NCI-H1436 (cell line): ENCODE results near the gene IGFALS.

ENCODE experiments used
- DNase-seq: peaks from one replicate; lab custom pipeline; 2025; lab: John Stamatoyannopoulos, UW

The IGFALS gene

GRCh38 chr16:1776991-1777374 is 16.5 kb downstream of the IGFALS start:
- no peak for DNase-seq

DNA sequence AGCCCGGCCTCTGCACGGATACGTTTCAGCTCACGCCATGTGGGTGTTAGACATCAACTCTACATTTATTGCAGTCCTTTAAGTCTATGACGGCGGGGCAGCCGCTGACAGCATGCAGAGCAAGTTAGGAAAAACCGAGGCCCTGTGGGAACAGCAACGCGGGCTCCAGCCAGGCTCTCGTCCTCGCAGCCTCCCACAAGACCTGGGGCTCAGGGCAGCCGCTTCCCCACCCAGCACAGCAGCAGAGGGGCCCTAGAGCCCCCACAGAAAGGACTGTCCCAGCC is 16.9 kb downstream of the IGFALS start:
- DNase-seq, result no peak

- no peak for DNase-seq
These were observed 17.4 kb downstream of the IGFALS start for GRCh38 chr16:1775846-1776671.

GRCh38 chr16:1775006-1775845 is 18.3 kb downstream of the IGFALS start:
- DNase-seq, result no peak

DNA sequence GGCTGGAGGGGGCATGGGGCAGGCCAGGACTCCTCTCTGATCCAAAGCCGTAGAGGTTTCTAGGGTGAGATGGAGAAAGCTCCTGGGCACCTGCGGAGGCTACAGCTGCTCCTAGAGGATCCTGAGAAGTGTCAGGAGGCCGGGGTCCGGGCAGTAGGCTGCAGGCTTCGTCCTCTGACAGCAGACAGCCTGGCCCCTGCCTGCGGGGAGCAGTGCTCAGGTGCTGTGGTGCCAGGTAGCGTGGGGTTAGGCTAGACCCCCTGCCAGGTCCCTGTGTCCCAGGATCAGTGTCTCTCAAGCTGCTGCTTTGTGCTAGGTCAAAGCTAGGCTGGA is 19.1 kb downstream of the IGFALS start:
- DNase-seq, result no peak

DNA sequence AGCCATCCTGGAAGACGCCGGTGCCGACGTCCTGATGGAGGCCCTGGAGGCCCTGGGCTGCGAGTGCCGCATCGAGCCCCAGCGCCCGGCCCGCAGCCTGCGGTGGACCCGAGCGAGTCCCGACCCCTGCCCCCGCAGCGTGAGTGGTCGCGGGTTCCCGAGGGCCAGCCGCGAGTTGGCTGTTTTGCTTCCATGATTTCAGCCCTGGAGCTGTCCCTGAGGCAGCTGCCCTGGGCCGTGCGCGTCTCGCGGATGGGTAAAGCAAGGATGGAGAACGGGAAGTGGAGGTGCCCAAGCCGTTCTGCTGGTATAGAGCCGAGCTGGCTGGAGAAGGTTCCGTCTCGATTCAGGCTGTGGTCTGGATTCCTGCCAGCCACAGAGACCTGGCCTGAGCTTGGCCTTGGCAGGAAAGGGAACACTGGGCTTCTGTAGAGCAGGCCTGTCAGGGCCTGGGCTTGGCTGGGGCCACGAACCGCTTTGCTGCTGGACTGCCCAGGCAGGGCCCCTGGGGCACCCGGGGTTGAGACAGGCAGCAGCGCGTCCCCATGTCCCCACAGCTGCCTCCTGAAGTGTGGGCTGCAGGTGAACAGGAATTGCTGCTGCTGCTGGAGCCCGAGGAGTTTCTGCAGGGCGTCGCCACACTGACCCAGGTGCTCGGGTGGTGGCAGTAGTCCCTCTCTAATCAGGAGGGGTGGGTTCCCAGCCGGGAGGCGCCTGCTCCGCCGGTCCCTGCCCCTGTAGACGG is 19.6 kb downstream of the IGFALS start:
- DNase-seq, result no peak

DNA sequence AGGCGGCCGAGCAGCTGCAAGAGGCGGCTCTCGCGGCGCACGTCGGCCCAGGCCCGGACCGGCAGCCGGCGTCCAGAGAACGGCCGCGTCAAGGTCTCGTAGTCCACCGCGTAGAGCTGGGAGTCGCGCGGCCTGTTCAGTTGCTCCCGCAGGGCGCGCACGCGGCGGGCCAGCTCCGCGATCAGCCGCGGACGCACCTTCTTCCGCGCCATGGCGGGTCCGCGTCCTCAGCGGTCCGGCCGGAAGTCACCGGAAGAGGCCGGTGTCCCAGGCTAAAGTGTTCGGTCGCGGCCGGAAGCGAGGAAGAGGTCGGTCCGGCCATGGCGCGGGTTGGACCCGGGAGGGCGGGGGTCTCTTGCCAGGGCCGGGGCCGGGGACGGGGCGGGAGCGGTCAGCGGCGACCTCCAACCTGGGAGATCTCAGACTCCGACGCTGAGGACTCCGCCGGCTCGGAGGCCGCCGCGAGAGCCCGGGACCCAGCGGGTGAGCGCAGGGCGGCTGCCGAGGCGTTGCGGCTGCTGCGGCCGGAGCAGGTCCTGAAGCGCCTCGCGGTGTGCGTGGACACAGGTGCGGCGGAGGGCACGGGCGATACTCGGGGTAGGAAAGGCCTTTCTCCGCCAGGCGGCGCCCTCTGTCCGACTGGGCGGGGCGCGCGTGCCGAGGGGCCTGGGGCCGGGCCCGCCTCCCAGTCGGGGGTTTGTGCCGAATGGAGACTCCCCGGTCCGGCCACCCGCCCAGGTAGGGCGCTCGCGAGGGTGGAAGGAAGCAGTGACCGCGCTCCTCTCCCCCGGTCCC is 20.4 kb downstream of the IGFALS start, which contains the start of gene MRPS34:
Gene MRPS34 (minus strand): TSS at position 227 of the 795 bp plus-strand sequence. CDS start 15 bp downstream, at position 212.
- peak; percentile 79 for DNase-seq

DNA sequence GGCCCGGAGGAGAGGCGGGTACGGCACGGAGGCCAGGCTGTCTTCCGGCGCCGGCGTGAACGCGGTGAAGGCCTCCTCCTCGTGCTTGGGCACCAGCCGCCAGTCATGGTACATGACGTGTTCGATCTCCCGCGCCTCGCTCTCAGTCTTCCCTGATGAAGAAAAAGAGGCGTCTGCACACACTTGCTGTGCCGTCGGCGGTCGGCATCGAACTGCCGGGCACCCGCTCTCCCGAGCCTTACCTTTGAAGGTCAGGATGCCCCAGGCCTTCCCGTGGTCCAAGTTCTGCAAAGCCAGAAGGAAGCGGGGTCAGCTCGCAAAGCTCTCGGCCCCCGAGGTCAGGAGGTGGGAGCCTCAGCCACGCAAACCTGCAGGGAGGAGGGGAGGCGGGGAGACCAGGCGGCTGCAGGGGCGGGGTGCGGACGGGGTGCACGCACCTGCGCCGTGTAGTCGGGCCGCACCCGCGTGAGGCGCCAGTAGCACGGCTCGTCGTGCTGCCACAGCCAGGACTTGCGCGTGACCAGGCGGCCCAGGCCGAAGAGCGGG is 21.1 kb downstream of the IGFALS start, which contains the start of gene EME2:
Gene EME2 (plus strand): TSS at position 449 of the 546 bp plus-strand sequence. CDS start 418 bp downstream, outside the sequence.
- DNase-seq, result no peak

DNA sequence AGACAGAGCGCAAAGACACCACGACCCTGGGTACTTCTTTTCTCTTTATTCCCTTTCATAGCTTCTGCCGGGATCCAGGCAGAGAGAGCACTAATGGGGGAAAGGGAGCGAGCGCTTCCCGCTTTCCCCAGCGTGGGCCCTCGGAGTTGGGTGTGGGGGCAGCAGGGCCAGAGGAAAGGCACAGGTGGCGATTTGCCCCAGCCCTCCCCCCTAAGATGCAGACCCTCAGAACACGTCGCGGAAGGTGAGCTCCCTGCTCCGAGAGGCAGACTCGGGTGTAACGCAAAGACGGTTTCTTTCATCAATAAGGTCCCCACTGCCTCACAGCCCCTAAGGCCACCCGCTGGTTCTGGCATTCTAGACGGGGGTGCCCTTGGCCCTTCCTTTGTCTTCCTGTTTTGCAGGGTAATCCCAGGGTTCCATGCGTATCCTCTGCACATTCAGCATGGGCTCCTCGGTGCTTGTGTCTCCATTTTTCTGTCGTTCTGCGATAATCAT is 21.6 kb downstream of the IGFALS start:
- no peak for DNase-seq

DNA sequence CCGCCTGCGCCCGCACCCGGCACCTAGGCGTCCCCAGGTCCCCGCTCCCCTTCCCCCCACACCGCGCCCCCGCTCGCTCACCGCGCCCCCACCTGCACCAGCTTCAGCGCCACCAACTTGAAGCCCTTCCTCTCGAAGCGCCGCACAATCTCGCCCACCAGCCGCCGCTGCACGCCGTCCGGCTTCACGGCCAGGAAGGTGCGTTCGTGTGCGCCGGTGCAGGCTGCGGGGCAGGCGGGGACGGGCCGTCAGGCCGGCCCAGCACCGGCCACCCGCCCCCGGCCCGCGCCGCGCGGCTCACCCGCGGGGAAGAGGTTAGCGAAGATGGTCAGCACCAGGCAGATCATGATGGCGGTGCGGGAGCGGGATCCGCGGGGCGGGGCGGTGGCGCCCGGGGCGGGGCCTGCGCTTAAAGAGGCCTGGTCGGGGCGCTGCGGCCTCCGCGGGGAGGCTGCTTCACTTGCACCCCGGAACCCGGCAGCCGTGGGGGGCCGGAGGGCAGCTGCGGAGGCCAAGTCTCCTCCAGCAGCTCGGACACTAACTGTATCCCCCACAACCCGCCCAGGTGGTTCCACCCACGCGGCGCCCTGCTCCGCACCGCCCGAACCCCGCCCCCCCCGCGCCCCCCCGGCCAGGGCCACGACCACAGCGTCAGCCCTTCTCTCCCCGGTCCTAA is 22.2 kb downstream of the IGFALS start, which contains the start of gene NME3:
Gene NME3 (minus strand): TSS at position 356 of the 676 bp plus-strand sequence. CDS start 9 bp downstream, at position 347.
- no peak for DNase-seq

DNA sequence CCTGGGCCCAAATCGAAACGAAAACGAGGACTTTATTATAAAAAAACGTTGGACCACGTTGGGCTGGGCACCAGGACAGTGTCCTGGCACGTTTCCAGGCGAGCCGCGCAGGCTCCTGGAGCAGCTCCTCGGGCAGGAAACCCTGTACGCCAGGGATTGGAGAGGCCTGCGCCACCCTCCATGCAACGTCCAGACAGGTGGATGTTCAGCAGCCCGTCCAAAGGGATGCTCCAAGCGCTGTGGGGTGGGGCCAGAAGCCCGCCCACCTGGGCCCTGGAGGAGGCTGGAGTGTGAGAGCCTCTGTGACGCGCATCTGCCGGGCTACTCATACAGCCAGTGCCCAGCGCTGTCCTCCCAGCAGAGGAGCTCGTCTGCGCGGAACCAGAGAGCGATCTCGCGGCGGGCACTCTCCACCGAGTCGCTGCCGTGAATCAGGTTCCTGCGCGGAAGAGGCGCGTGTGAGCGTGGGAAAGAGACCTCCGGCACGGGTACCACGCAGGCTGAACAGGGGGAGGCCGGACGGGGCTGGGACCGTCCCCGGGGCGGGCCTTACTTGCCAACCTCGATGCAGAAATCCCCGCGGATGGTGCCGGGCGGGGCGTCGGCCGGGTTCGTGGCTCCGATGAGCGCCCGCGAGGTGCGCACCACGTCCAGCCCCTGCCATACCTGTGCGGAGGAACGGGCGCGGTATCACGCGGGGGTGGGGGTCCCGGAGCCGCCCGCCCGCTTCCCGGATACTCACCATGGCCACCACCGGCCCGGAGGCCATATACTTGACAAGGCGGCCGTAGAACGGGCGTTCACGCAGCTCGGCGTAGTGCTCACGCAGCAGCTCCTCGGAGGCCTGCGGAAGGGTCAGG is 22.9 kb downstream of the IGFALS start:
- no peak for DNase-seq

GRCh38 chr16:1769402-1770300 is 23.9 kb downstream of the IGFALS start:
- no peak for DNase-seq

GRCh38 chr16:1768767-1769401 is 24.6 kb downstream of the IGFALS start:
- no peak for DNase-seq

- no peak for DNase-seq
These were observed 25.3 kb downstream of the IGFALS start for GRCh38 chr16:1768061-1768766.

- no peak for DNase-seq
These were observed 26.1 kb downstream of the IGFALS start for GRCh38 chr16:1767116-1767994.

- DNase-seq, result no peak
These were observed 26.8 kb downstream of the IGFALS start for GRCh38 chr16:1766701-1767100.
